GM21526 (cell line): ENCODE data around the gene EFCAB14.
"Not testable (repeated sequence)": the region's sequence is repeated elsewhere in the genome, so short reads cannot be mapped to it uniquely, and the experiment has no call there.

Source experiments
- ATAC-seq: cut with Tn5 transposase; IDR thresholded peaks from one replicate; pipeline ENCODE4 v1.9.1; 2021; ENCODE audit warnings: moderate library complexity; ENCODE audit not compliant: unreplicated experiment, low FRiP score

Gene EFCAB14

DNA sequence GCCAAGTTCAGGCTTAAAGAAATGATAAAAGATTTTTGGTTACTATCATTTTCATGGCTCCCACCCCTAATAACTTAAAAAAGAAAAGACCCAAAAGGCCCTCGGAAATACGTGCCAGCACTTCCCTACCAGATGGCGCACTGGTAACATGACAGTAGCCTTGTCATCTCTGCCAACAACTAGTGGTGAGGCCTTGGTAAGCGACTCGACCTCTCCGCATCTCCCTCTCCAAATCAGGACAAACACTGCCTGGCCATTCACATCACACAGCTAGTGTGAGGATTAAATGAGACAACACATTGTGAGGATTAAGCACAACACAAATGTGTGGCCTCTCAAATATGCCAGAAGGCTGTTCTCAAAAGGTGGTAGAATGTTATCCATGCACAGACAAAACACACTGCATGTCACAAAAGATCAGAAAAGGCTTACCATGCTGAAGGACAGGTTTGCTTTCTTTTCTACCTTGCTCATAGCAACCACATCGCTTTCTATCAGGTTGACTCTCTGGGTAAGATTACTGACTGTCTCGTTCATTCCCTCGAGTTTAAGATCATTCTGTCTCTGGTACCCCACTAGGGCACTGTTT lies 30.9 kb downstream of the EFCAB14 start:
- no peak for ATAC-seq

DNA sequence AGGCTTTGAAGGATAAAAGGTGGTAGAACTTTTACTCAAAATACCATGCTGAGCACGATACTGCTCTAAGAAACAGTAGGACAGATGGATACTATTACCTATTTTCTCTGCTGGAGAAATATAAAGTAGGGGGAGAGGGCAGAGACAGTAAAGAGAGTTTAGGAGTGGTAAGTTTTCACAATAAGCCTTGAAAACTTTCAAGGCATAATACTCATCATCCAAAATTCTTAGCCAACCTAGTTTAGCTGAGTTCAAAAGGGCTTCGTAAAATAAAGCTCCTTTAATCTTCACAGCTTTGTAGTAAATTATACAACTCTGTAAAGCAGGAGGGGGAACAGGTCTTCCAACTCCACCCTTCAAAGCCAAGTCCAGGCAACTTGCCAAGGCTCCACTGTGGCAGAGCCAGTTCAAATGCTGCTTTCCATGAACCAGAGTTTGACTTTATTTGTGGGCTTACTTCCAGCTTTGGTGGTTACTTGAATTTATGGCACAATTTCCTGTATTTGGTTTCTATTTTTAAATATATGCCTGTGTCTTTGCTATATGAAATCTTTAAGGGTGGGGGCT lies 31.7 kb downstream of the EFCAB14 start:
- ATAC-seq: no peak

DNA sequence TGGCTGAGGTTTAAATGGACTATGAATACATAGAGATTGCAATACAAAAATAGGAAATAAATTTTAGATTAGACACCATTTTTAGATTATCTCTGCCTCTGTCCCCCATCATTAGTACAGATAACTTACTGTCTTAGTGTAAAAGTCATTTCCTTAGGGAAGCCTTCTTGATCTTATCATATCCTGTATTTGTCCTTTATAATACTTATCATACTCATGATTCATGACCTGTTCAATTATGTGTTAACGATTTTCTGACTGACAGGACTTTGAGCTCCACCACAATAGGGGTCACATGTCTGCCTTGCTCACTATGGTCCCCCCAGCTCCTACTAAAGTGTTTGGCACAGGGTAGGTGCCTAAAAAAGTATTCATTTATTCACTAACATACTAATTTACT lies 32.7 kb downstream of the EFCAB14 start:
- ATAC-seq: no peak

DNA sequence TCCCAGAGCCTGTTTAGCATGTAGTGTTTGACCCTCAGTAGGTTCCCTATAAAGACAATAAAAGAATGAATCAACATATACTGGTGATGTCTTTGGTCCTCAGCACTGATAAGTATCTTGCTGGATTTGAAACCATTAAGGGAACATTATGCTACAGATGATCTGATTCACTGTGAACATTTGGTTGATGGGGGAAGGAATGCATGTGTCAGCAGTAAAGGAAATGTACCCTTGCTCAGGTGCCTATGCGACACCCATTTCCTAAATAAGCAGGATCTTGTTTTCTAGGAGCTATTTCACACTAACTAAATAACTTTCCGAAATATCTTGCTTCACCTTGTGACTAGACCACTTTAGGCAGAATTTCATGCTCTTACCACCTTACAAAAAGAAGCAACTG lies 34.2 kb downstream of the EFCAB14 start:
- ATAC-seq: no peak

DNA sequence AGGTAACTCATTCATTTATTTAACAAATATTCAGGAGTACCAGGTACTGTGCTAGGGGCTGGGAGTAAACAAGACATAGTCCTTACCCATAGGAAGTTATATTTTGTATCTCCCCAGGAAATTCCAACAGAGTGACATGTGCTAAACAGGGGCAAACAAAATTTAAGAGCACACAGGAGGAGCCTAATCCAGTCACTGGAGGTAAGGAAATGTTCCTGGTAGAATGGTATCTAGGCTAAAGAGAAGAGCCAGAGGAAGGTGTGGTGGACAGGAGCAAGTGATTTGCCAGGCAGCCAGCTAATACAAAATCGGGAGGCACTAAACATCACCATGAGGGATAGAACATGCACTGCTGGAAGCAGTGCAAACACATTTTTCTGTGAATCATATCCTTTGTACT lies 36.9 kb downstream of the EFCAB14 start:
- ATAC-seq: no peak

DNA sequence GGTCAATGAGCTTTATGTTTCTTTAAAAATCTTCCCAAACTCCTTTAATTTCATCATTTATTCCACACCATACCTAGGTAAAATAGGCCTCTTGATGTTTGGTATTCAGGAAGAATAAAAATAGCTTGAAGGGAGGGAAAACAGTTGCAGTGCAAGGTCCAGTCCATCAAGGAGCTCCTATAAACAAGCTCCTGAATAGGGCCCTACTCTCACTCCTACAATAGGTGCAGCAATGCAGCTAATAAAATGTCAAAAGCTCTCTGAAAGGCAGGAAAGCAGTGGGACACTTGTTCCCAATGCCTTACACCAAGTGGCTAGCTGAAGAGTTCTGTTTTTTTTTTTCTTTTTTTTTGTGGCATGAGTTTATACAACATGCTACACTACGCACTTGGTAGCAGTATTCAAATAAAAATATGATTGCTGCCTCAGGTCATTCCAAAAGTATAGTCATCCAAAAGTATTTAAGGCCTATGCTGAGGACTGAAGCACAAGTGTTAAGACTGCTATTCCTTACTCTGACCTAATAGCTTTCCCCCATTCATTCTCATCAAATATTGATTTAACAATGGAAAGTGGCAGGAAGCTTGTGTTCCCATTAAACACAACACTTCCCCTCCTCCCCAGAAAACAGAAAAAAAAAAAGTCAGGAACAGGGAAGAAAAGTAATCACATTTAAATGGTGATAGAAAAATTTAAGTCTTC lies 37.4 kb downstream of the EFCAB14 start:
- ATAC-seq: no peak

DNA sequence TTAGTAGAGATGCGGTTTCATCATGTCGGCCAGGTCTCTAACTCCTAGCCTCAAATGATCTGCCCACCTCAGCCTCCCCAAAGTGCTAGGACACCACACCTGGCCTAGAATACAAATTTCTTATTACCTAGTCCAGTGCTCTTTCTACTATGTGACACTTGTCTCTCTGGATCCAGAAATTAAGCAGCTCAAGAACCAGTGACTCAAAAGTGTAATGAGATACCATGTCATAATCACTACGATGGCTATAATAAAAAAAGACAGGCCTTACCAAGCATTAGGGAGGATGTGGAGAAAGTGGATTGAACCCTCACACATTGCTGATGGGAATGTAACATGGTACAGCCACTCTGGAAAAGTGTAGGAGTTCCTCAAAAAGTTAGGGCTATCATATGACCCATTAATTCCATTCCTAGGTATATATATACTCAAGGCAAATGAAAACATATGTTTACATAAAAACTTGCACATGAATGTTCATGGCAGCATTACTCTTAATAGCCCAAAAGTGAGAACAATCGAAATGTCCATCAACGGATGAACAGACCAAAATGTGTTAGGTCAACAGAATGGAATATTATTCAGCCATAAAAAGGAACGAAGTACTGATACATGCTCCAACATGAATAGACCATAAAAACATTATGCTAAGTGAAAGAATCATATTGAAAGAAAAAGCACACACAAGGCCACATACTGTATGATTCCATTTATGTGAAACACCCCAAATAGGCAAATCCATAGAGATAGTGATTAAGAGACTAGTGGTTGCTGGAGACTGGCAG lies 38.9 kb downstream of the EFCAB14 start:
- ATAC-seq: no peak

DNA sequence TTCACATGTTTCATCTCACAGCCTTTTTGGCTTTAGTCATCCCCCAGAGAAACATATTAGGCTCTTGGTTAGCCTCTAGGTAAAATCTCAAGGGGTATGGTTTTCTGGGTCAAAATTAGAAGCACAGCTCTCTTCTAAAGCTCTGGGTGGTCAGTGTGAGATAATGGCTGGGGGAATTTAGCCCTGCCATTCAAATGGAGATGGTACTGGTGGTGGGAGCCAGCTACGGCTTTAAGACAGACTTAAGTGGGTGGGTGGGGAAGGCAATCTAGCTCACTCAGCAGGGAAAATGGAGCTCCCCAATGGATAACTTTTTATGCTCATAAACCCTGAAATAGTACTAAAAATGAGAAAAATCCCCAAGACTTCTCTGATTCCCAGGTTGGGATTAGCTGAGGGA lies 41.6 kb downstream of the EFCAB14 start:
- no peak for ATAC-seq

DNA sequence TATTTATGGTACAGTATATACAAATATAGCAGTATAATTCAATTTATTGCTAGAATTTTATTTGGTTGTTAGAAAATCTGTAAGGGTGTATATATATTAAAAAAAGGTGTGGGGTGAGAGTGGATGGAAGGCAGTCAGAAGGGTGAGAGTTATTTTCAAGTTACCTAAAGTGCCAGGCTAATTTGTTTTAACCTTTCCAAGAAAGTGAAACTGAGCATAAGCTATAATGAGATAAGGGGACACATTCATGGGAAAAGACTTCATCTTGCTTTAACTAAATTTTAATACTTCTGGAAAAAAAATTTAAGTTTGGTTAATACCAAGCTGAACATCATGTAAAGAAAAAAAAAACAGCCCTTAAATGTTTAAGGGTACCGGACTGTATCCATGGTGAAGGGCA lies 42.4 kb downstream of the EFCAB14 start:
- no peak for ATAC-seq

DNA sequence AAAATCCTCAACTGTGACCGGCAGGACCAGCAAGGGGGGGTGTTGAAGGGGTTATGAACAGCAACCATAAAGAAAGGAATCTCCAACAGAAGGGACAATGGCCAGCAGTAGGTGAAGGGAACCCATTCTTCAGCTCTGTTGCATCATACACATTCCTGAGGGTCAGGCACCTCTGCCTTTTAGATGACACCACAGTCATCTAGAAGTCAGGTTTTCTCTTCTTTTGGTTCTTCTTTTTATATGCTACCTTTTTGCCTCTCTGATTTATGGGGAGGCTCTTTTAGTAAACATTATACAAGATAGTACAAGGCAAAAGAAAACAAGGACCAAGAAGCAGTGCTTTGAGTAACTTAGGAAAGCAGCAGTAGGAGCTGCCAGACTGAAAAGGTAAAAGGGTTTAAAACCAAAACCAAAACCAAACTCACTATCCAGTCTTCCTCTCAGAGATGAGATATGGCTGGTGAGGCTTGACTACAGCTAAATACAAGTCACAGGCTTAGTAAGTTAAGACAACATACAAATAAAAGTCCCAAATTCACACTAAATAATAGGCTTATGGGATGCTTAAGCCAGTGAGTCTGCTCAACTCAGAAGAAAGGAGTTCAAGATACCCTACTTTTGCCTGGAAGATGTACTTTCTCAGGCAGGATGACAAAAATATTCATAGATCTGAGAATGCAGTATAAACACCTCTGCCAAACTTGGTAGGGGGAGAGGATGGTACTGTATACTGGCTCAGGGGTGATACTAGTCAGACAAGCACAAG lies 43.2 kb downstream of the EFCAB14 start:
- ATAC-seq: peak; percentile 68

DNA sequence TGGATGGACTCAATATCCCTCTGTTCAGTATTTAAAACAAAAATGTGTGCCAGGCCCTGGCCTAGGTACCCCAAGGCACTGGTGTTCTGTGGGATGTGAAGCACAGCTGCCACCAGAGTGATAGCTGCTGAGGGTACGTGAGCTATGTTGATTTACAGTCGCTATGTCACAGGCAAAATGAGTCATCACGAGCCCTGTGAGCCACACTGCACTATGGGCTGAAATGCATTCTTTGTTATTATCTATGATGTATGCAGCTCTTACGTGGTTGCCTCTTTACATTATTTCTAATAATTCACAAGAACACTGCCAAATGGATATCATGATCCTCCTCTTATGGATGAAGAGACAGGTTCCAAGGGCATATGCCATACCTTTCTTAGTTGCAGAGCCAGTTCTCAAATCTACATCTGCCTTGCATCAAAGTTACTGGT lies 45.1 kb downstream of the EFCAB14 start:
- ATAC-seq: no peak

DNA sequence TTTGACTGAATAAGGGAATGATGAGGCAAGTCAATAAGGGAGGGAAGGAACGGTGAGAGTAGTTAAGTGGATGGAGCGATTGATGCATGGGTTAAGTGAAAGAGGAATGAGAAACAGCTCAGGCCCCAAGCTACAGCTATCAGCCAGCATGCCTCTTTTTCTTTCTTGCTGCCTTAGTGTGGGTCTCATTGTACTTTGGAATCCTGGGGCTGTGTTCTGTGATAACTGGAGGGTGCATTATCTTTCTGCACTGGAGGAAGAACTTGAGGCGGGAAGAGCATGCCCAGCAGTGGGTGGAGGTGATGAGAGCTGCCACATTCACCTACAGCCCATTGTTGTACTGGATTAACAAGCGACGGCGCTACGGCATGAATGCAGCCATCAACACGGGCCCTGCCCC lies 46.2 kb downstream of the EFCAB14 start:
- ATAC-seq: no peak

DNA sequence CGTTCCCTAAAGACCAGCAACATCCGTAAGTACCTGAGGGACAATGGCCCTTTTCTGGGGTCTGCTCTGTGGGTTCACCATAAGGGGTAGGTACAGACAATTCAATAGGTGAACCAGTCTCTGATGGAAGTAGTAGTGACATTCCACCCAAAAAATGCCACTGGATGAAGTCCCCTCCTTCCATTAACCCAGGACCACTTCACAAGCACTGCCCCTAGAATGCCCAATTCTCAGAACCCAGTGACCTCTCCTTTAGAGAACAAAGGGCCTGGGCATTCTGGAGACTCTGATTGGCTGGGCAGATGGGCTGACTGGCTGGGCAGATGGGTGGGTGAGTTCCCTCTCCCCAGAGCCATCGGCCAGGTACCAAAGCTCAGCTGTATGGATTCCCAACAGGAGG lies 47.4 kb downstream of the EFCAB14 start, which contains the start of gene TEX38:
TEX38 (plus strand) TSS at position 301 of the 400 bp plus-strand sequence; CDS start at position 382, 81 bp downstream.
- ATAC-seq: no peak

DNA sequence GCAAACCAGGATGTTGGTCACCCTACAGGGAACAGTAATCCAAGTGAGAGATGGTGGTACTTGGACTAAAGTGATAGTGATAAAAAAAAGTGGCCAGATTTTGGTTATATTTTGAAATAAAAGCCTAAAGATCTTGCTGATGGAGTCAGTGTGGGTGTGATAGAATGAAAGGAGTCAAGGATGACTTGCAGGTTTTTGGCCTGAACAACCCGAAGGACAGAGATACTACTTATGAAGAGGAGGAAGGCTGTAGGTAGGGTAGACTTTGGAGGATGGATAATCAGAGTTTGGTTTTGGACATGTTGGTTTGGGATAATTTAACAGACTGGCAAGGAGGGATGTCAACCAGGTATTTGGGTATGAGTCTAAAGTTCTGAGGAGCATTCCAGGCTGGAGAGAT lies 48.8 kb downstream of the EFCAB14 start:
- ATAC-seq: no peak

DNA sequence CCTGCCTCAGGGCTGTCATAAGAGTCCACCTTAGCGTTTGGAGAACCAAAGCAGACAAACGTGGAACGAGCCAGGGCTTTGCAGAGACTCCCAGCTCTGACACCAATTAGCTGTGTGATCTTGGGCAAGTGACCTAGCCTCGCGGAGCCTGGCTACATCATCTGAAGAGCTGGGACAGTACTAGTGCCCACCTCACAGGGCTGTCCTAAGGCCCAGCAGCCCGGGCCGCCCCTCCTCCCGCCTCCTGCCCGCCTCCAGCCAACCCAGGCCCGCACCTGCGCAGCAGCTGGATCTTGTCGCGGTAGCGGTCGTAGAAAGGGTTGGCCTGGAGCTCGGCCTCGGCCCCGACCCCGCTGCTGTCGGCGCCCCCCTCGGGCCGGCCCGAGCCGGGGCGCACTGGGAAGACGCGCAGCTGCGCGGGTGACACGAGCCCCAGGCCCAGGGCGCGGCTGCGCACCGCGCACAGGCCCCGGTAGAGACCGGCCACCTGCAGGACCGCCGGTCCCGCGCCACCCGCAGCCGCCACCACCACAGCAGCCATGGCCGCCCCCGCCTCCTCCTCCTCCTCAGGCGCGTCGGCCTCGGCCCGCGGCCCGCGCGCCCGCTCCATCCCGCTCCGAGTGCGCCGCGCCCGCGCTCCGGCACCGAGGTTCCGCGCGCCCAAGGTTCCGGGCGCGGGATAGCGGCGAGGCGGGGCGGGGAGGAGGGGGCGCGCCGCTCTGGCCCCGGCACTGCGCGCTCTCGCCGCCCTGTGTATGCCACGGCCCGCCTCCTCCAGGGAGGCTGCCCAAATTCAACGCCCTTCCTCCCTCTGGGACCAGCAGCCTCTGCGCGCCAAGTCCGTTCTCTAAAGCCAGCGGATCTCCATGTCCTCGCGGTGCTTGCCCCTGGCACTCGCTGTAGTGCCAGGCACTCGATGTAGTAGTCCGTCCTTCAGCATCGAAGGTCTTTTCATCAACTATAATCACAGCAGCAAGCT lies 50.8 kb downstream of the EFCAB14 start, which contains the start of gene ATPAF1:
ATPAF1 (minus strand) TSS at position 583 of the 979 bp plus-strand sequence; CDS start at position 541, 42 bp downstream.
- ATAC-seq: peak; percentile 86

DNA sequence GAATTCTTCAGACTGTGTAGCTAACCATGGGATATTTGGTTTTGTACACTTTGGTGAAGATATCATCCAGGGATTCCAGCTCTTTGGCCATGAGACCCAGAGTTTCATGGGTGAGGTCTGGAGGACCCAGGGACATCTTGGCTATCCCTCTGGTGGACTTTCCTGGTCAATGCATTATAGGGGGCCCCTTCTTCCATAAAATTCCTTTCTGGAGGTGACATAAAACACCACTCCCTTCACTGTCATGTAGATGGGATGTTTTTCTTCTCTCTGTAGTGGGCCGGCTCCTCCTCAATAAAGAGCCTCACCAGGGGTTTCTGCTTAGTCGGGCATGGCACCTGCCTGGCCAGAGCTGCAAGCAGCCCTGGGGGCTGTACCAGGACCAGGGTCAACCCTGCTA lies 52.9 kb downstream of the EFCAB14 start:
- no peak for ATAC-seq

DNA sequence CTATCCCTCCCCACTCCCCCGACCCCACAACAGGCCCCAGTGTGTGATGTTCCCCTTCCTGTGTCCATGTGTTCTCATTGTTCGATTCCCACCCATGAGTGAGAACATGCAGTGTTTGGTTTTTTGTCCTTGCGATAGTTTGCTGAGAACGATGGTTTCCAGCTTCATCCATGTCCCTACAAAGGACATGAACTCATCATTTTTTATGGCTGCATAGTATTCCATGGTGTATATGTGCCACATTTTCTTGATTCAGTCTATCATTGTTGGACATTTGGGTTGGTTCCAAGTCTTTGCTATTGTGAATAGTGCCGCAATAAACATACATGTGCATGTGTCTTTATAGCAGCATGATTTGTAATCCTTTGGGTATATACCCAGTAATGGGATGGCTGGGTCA lies 56.0 kb downstream of the EFCAB14 start:
- not testable (repeated sequence) for ATAC-seq

DNA sequence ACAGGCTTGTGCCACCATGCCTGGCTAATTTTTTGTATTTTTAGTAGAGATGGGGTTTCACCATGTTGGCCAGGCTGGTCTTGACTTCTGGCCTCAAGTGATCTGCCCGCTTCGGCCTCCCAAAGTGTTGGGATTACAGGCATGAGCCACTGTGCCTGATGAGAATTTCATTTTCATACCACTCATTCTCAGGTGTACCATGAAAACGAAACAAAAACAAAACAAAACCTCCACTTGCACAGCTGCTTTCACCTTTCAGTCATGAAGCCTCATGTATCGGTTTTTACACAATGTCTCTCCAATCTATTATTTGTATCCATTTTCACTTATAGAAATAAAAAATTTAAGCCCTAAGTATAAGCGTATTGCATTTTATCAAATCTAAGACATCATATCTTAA lies 58.8 kb downstream of the EFCAB14 start:
- peak; percentile 89 for ATAC-seq

DNA sequence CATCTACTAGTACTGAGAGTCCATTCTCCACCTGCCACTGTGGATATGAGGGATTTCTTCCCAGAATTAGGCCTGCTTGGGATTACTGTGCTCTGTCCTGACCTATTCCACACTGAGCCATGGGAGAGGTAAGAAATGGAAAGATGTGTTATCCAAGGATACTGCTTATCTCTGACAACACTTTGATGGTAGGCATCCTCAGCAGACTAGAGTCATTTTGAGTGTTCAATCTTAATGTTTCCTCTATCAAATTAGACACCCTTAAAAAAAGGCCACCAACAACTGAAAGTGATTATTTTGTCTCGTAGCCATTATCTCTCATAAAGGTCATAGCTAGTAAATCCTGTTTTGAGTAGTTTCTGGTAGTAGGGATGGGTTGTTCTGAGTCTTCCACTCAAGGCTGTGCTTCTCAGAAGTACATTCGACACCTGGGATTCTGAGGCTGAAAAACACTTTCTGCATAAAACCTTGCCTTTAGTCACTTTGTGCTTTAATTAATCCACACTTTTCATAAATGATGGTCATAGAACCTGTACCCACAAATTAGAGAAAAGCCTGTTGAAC lies 59.5 kb downstream of the EFCAB14 start:
- no peak for ATAC-seq
